GOT3 (cell line): ENCODE data around the gene RIPOR3.
"Not testable (repeated sequence)": the region's sequence is repeated elsewhere in the genome, so short reads cannot be mapped to it uniquely, and the experiment has no call there.

ENCODE experiments used
- DNase-seq: peaks from one replicate; lab custom pipeline; 2025; ENCODE audit warnings: mixed read lengths; lab: John Stamatoyannopoulos, UW

RIPOR3 gene

GRCh38 chr20:50724112-50724725 is 32.9 kb upstream of the RIPOR3 start:
- no peak for DNase-seq

- no peak for DNase-seq
These were observed 32.3 kb upstream of the RIPOR3 start for GRCh38 chr20:50723672-50724071.

GRCh38 chr20:50722424-50723155 is 31.2 kb upstream of the RIPOR3 start:
- DNase-seq = no peak

GRCh38 chr20:50721881-50722281 is 30.5 kb upstream of the RIPOR3 start:
- DNase-seq = no peak

- no peak for DNase-seq
These were observed 29.2 kb upstream of the RIPOR3 start for GRCh38 chr20:50720582-50720981.

- no peak for DNase-seq
These were observed 28.7 kb upstream of the RIPOR3 start for GRCh38 chr20:50720026-50720425.

GRCh38 chr20:50719328-50719727 is 28.0 kb upstream of the RIPOR3 start:
- DNase-seq = no peak

- no peak for DNase-seq
These were observed 26.8 kb upstream of the RIPOR3 start for GRCh38 chr20:50717974-50718761.

- DNase-seq = no peak
These were observed 26.0 kb upstream of the RIPOR3 start for GRCh38 chr20:50717312-50717711.

- DNase-seq = no peak
These were observed 25.2 kb upstream of the RIPOR3 start for GRCh38 chr20:50716518-50716917.

GRCh38 chr20:50715694-50716093 is 24.4 kb upstream of the RIPOR3 start:
- DNase-seq = no peak

GRCh38 chr20:50714426-50714825 is 23.1 kb upstream of the RIPOR3 start:
- not testable (repeated sequence) for DNase-seq

GRCh38 chr20:50713657-50714101 is 22.3 kb upstream of the RIPOR3 start:
- DNase-seq = no peak

GRCh38 chr20:50712771-50713656 is 21.7 kb upstream of the RIPOR3 start:
- no peak for DNase-seq

- no peak for DNase-seq
These were observed 19.9 kb upstream of the RIPOR3 start for GRCh38 chr20:50711113-50711825.

- no peak for DNase-seq
These were observed 19.2 kb upstream of the RIPOR3 start for GRCh38 chr20:50710492-50711063.

GRCh38 chr20:50709636-50709973 is 18.3 kb upstream of the RIPOR3 start:
- no peak for DNase-seq

- no peak for DNase-seq
These were observed 17.7 kb upstream of the RIPOR3 start for GRCh38 chr20:50708845-50709635.

- DNase-seq = no peak
These were observed 13.6 kb upstream of the RIPOR3 start for GRCh38 chr20:50704971-50705370.

- no peak for DNase-seq
These were observed 13.2 kb upstream of the RIPOR3 start for GRCh38 chr20:50704514-50704913.
